ENCODE results near the gene SURF6.

- no peak for TF ChIP-seq POLR2A (IDR thresholded peaks at IDR 0.05)
- TF ChIP-seq, protein P1, sequence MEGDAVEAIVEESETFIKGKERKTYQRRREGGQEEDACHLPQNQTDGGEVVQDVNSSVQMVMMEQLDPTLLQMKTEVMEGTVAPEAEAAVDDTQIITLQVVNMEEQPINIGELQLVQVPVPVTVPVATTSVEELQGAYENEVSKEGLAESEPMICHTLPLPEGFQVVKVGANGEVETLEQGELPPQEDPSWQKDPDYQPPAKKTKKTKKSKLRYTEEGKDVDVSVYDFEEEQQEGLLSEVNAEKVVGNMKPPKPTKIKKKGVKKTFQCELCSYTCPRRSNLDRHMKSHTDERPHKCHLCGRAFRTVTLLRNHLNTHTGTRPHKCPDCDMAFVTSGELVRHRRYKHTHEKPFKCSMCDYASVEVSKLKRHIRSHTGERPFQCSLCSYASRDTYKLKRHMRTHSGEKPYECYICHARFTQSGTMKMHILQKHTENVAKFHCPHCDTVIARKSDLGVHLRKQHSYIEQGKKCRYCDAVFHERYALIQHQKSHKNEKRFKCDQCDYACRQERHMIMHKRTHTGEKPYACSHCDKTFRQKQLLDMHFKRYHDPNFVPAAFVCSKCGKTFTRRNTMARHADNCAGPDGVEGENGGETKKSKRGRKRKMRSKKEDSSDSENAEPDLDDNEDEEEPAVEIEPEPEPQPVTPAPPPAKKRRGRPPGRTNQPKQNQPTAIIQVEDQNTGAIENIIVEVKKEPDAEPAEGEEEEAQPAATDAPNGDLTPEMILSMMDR (IDR thresholded peaks at IDR 0.05), result no peak
These were observed 3.0 kb downstream of the SURF6 start for GRCh38 chr9:133333011-133333410.

Data from esophagus squamous epithelium (tissue), 4 donors.